Measurements from ENCODE around the gene TMEM131. TPM values are rescaled to one million over a fixed set of nuclear protein-coding genes. Genes with fewer than 3 reads are reported as not detected.

The TMEM131 gene
- total RNA-seq, 2 donors from 2014 or later: 39.0 to 43.0 TPM

- Histone ChIP-seq H3K9ac (ENCODE audit: extremely low read depth, low read length, poor library complexity, severe bottlenecking) (no peak overlapping the region), H3K27ac (ENCODE audit: low read depth, low read length) (no peak overlapping the region), H3K4me3 (ENCODE audit: low read length) (no peak overlapping the region), H3K36me3 (ENCODE audit: control insufficient read depth, insufficient read depth, low read length) (peaks cover 75% of the 10 kb centered on the region), H3K4me1 (ENCODE audit: control insufficient read depth, insufficient read depth, low read length) (no peaks in the 10 kb centered on the region), H3K27me3 (ENCODE audit: control insufficient read depth, insufficient read depth, low read length, poor library complexity, severe bottlenecking) (peaks cover 8% of the 10 kb centered on the region), H3K9me3 (ENCODE audit: control insufficient read depth, low read length) (no peaks in the 10 kb centered on the region)
- no peak for DNase-seq
- Mint-ChIP-seq H3K4me3 (no peak overlapping the region), H3K36me3 (ENCODE audit: low read depth) (peaks cover 37% of the 10 kb centered on the region), H3K4me1 (peaks cover 6% of the 10 kb centered on the region), H3K27me3 (ENCODE audit: insufficient read depth) (no peaks in the 10 kb centered on the region), H3K9me3 (no peaks in the 10 kb centered on the region), H3K27ac (no peak overlapping the region)
- no CpG with 5 or more reads among the region's 1 CpG for WGBS, 2 experiments (ENCODE audit: insufficient coverage in 1 of 2, insufficient read length in 1 of 2)
- TF ChIP-seq CTCF (conservative IDR thresholded peaks at IDR 0.05): no peak
Observed at GRCh38 chr2:97801028-97801427, 194.7 kb downstream of the TMEM131 start.

- no peaks in the 10 kb centered on the region for H3K27me3 ChIP-seq (ENCODE audit: control insufficient read depth, insufficient read depth, low read length, poor library complexity, severe bottlenecking)
- 96 to 97% methylated on average over 5 to 6 of the region's 6 CpGs for WGBS, 2 experiments (ENCODE audit: insufficient coverage in 1 of 2, insufficient read length in 1 of 2)
- Mint-ChIP-seq H3K27ac (no peak overlapping the region), H3K36me3 (ENCODE audit: low read depth) (peaks cover 37% of the 10 kb centered on the region), H3K9me3 (no peaks in the 10 kb centered on the region), H3K27me3 (ENCODE audit: insufficient read depth) (no peaks in the 10 kb centered on the region), H3K4me3 (no peak overlapping the region), H3K4me1 (no peaks in the 10 kb centered on the region)
- no peak overlapping the region for H3K4me3 ChIP-seq (ENCODE audit: low read length)
- no peaks in the 10 kb centered on the region for H3K4me1 ChIP-seq (ENCODE audit: control insufficient read depth, insufficient read depth, low read length)
- TF ChIP-seq CTCF (conservative IDR thresholded peaks at IDR 0.05): no peak
- H3K36me3 ChIP-seq (ENCODE audit: control insufficient read depth, insufficient read depth, low read length): peaks cover 79% of the 10 kb centered on the region
- H3K27ac ChIP-seq (ENCODE audit: low read depth, low read length): no peak overlapping the region
- DNase-seq: no peak
- no peaks in the 10 kb centered on the region for H3K9me3 ChIP-seq (ENCODE audit: control insufficient read depth, low read length)
- H3K9ac ChIP-seq (ENCODE audit: extremely low read depth, low read length, poor library complexity, severe bottlenecking): no peak overlapping the region
Observed at GRCh38 chr2:97798416-97798815, 197.3 kb downstream of the TMEM131 start.

- H3K27ac ChIP-seq (ENCODE audit: low read depth, low read length): no peak overlapping the region
- no peaks in the 10 kb centered on the region for H3K27me3 ChIP-seq (ENCODE audit: control insufficient read depth, insufficient read depth, low read length, poor library complexity, severe bottlenecking)
- Mint-ChIP-seq H3K4me3 (no peak overlapping the region), H3K4me1 (no peaks in the 10 kb centered on the region), H3K27ac (no peak overlapping the region), H3K9me3 (no peaks in the 10 kb centered on the region), H3K36me3 (ENCODE audit: low read depth) (peaks cover 45% of the 10 kb centered on the region), H3K27me3 (ENCODE audit: insufficient read depth) (no peaks in the 10 kb centered on the region)
- no peak overlapping the region for H3K9ac ChIP-seq (ENCODE audit: extremely low read depth, low read length, poor library complexity, severe bottlenecking)
- no peak for TF ChIP-seq CTCF (conservative IDR thresholded peaks at IDR 0.05)
- H3K36me3 ChIP-seq (ENCODE audit: control insufficient read depth, insufficient read depth, low read length): peaks cover 80% of the 10 kb centered on the region
- WGBS, 2 experiments (ENCODE audit: insufficient coverage in 1 of 2, insufficient read length in 1 of 2): 87 to 100% methylated on average over 1 to 3 of the region's 3 CpGs
- DNase-seq: no peak
- no peaks in the 10 kb centered on the region for H3K9me3 ChIP-seq (ENCODE audit: control insufficient read depth, low read length)
- no peaks in the 10 kb centered on the region for H3K4me1 ChIP-seq (ENCODE audit: control insufficient read depth, insufficient read depth, low read length)
- no peak overlapping the region for H3K4me3 ChIP-seq (ENCODE audit: low read length)
Observed at GRCh38 chr2:97797355-97797754, 198.4 kb downstream of the TMEM131 start.

Data from endodermal cell (in vitro differentiated cells).